Fibroblast of lung (primary cell): Measurements from ENCODE around the gene FCN2.

Experiments used
- EZH2 ChIP-seq: IDR thresholded peaks from 2 replicates; pipeline ENCODE4 v1.5.1; 2012; ENCODE audit warnings: low read length, control low read depth, mild to moderate bottlenecking; ENCODE audit errors: missing control alignments
- TF ChIP-seq, protein P1 (sequence below), 2 donors: IDR thresholded peaks in 1 of 2; conservative IDR thresholded peaks in 1 of 2; 1 replicate in 1 of 2; 2 replicates in 1 of 2; pipeline ENCODE4 v1.5.1; 2011 to 2012; ENCODE audit warnings: low read length in 2 of 2, control low read depth in 1 of 2, inconsistent platforms in 1 of 2, low read depth in 1 of 2, mild to moderate bottlenecking in 1 of 2

GRCh38 chr9:134936346-134937163 lies 55.9 kb downstream of the FCN2 start:
- TF ChIP-seq, protein P1, sequence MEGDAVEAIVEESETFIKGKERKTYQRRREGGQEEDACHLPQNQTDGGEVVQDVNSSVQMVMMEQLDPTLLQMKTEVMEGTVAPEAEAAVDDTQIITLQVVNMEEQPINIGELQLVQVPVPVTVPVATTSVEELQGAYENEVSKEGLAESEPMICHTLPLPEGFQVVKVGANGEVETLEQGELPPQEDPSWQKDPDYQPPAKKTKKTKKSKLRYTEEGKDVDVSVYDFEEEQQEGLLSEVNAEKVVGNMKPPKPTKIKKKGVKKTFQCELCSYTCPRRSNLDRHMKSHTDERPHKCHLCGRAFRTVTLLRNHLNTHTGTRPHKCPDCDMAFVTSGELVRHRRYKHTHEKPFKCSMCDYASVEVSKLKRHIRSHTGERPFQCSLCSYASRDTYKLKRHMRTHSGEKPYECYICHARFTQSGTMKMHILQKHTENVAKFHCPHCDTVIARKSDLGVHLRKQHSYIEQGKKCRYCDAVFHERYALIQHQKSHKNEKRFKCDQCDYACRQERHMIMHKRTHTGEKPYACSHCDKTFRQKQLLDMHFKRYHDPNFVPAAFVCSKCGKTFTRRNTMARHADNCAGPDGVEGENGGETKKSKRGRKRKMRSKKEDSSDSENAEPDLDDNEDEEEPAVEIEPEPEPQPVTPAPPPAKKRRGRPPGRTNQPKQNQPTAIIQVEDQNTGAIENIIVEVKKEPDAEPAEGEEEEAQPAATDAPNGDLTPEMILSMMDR (conservative IDR thresholded peaks at IDR 0.05 in 1 of 2, IDR thresholded peaks at IDR 0.05 in 1 of 2; ENCODE audit: low read depth in 1 of 2, low read length in 2 of 2), result no peak
- no peak for TF ChIP-seq EZH2
